ENCODE measurements around the gene TMEM272.

The TMEM272 gene

DNA sequence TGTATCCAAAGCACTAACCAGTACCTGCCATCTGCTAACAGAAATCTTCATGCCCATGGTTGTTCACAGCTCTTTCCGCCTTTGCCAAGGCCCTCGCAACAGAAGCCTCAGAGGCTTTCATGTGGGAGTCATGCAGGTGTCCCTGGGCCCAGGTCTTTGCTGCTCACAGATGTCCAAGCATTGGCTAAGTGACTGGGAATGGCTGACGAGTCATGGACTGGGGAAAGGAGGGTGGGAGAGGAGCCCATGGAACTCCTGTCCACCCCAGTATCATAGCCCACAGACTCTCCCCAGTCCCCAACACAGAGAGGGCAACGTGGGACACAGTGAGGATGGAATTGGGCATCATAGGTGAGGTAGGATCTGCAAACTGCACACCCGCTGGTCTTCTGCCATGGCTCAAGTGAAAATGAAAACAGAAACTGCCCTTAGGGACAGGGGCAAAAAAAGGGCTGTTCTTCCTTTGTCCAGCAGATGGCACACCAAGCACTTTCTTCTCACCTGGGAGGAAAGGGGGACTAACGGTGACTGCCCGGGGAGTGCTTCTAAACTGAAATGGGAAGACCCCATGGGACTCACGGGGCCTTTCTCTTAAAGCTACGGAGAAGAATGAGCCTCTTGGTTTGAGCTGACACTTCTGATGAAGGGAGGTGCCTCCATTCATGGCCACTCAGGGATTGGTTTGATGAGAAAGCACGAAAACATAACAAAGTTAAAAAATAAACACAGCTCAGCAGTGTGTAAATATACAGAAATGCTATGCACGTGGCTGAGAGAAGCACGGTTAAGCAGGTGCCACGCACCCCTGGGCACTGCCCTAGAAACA is 29.9 kb downstream of the TMEM272 start:
- H3K4me3 ChIP-seq (ENCODE audit: low read length), result peak overlapping the region; percentile 49
- DNase-seq (ENCODE audit: low read depth), result peak; percentile 41
- TF ChIP-seq, protein P1, sequence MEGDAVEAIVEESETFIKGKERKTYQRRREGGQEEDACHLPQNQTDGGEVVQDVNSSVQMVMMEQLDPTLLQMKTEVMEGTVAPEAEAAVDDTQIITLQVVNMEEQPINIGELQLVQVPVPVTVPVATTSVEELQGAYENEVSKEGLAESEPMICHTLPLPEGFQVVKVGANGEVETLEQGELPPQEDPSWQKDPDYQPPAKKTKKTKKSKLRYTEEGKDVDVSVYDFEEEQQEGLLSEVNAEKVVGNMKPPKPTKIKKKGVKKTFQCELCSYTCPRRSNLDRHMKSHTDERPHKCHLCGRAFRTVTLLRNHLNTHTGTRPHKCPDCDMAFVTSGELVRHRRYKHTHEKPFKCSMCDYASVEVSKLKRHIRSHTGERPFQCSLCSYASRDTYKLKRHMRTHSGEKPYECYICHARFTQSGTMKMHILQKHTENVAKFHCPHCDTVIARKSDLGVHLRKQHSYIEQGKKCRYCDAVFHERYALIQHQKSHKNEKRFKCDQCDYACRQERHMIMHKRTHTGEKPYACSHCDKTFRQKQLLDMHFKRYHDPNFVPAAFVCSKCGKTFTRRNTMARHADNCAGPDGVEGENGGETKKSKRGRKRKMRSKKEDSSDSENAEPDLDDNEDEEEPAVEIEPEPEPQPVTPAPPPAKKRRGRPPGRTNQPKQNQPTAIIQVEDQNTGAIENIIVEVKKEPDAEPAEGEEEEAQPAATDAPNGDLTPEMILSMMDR (conservative IDR thresholded peaks at IDR 0.05; ENCODE audit: low read length), result peak; percentile 93

GRCh38 chr13:51814071-51814470 is 30.9 kb downstream of the TMEM272 start:
- H3K4me3 ChIP-seq (ENCODE audit: low read length), result no peak overlapping the region
- TF ChIP-seq, protein P1 (conservative IDR thresholded peaks at IDR 0.05; ENCODE audit: low read length), result no peak
- no peak for DNase-seq (ENCODE audit: low read depth)

GRCh38 chr13:51811920-51812451 is 33.0 kb downstream of the TMEM272 start:
- DNase-seq (ENCODE audit: low read depth), result no peak
- H3K4me3 ChIP-seq (ENCODE audit: low read length), result no peak overlapping the region
- TF ChIP-seq, protein P1 (conservative IDR thresholded peaks at IDR 0.05; ENCODE audit: low read length), result no peak

GRCh38 chr13:51811046-51811445 is 33.9 kb downstream of the TMEM272 start:
- no peak for DNase-seq (ENCODE audit: low read depth)
- TF ChIP-seq, protein P1 (conservative IDR thresholded peaks at IDR 0.05; ENCODE audit: low read length), result no peak
- H3K4me3 ChIP-seq (ENCODE audit: low read length), result no peak overlapping the region

DNA sequence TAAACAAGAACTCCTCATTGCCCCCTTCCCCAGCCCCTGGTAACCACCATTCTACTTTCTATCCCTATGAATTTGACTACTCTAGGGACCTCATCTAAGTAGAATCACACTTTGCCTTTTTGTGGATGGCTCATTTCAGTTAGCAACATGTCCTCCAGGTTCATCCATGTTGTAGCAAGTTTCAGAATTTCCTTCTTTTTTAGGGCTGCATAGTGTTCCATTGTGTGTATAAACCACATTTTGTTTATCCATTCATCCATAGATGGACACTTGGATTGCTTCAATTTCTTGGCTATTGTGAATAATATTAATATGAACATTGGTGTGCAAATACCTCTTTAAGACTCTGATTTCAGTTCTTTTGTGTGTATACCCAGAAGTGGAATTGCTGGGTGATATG is 36.2 kb downstream of the TMEM272 start:
- no peak overlapping the region for H3K4me3 ChIP-seq (ENCODE audit: low read length)
- DNase-seq (ENCODE audit: low read depth), result no peak
- TF ChIP-seq, protein P1 (conservative IDR thresholded peaks at IDR 0.05; ENCODE audit: low read length), result no peak

- no peak overlapping the region for H3K4me3 ChIP-seq (ENCODE audit: low read length)
- TF ChIP-seq, protein P1 (conservative IDR thresholded peaks at IDR 0.05; ENCODE audit: low read length), result no peak
- DNase-seq (ENCODE audit: low read depth), result no peak
Observed at GRCh38 chr13:51807041-51807440, 37.9 kb downstream of the TMEM272 start.

DNA sequence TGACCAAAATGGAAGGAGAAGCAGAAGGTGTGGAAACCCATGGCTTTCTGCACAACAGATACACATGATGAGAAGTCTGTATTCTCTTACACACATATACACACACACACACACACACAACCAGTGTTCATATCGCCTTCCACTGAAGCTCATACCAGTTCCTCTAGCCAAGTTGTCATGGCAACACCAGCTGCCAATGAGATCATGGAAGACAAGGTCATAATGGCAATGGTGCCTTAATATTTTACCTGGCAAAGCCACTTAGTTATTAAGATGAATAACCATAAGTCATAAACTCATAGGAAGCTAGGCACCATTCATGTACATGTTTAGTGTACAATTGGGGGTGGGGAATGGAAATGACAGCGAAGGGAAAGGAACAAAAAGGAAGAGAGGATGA is 38.4 kb downstream of the TMEM272 start:
- DNase-seq (ENCODE audit: low read depth), result peak; percentile 34
- no peak overlapping the region for H3K4me3 ChIP-seq (ENCODE audit: low read length)
- TF ChIP-seq, protein P1 (conservative IDR thresholded peaks at IDR 0.05; ENCODE audit: low read length), result no peak
